GOT3 (cell line): ENCODE data around the gene LCN2.
"Not testable (repeated sequence)": the region's sequence is repeated elsewhere in the genome, so short reads cannot be mapped to it uniquely, and the experiment has no call there.

ENCODE experiments used
- DNase-seq: peaks from one replicate; lab custom pipeline; 2025; ENCODE audit warnings: mixed read lengths; lab: John Stamatoyannopoulos, UW

The LCN2 gene

DNA sequence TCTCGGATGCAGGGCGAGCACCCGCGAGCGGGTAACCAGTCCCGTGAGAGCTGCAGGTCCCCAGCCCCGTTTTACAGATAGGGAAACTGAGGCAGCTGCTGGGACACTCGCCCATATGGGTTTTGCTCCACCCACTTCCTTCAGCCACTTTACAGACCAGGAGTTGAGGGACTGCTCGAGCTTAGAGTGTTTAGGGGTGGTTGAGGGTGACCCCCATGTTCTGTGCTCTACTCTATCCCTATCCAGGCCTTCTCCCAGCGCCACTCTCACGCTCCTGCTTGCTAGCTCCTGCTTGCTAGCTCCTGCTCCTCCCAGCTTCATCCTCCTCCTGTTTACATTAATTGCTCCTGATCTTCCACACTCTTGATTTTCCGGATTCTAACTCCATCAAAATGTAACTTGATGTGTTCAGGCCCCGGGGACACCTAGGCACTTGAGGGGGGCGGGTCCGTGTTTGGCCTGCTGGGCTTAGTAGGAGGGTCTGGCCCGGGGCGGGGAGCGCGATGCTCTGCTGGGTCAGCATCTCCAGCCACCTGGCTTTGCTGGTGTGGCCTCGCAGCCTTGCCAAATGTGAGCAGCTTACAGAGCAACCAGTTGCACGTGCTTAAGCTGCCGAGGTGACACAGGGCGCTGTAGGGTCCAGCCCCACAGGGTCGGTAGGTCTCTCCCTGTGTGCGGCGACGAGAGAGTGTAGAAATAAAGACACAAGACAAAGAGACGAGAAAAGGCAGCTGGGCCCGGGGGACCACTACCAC is 20.2 kb upstream of the LCN2 start:
- no peak for DNase-seq

GRCh38 chr9:128129976-128130590 is 19.2 kb upstream of the LCN2 start:
- not testable (repeated sequence) for DNase-seq

GRCh38 chr9:128130651-128131050 is 18.6 kb upstream of the LCN2 start:
- DNase-seq: not testable (repeated sequence)

DNA sequence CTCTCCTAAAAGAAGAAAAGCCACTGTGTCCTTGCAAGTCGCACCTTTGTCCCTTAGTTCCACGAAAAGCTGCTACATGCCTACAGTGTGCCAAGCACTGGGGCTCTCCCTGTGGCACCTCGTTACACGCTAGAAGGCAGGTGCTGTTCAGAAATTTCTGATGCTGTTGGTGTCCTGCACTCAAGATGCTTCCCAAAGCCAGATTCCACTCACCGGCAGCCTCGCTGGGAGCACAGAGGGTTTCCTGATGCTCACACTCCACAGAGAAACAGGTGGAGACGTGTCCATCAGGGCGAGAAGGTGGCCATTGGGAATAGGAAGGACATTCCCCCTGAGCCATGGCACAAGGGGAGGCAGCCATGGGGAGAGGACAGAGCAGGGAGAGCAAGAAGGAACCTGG is 17.9 kb upstream of the LCN2 start:
- not testable (repeated sequence) for DNase-seq

DNA sequence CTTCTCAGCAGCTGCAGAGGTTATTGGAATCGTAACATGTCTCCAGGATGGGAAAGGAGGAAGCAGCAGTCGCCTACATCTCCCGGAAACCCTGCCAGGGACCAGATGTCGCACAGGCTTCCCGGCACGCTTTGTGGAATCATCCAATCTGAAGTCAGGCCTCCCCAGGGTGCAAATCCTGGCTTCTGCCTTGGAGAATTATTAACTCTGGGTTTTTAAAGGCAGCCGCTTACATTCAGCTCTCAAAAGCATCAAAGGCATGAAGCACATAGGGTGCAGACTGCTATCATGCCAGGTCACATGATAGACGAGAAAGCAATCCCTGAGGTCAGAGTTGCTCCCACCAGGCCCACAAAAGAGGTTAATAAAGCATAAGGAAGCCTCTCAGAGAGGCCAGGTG is 17.1 kb upstream of the LCN2 start:
- not testable (repeated sequence) for DNase-seq

DNA sequence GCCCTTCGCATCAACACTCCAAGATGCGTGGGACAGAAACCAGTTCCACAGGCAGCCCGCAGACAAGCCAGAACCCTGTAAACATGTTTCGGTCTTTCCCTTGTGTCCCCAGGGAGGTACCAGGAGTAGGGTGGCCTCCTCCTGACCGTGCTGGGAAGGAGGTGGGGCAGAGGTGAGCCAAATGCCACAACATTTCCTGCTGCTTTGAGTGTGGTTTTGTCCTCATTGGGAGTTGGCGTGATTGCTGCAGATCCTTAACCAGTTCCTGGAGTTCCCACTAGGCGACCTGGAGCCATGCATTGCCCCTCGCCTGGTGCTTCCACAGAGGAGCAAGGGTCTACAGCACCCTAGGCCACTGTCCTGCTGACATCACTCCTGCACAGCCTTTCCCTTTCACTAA is 13.7 kb upstream of the LCN2 start:
- DNase-seq: not testable (repeated sequence)

- DNase-seq: no peak
Measured at GRCh38 chr9:128136816-128137793, 12.1 kb upstream of the LCN2 start.

- DNase-seq: no peak
Measured at GRCh38 chr9:128138001-128138400, 11.3 kb upstream of the LCN2 start.

DNA sequence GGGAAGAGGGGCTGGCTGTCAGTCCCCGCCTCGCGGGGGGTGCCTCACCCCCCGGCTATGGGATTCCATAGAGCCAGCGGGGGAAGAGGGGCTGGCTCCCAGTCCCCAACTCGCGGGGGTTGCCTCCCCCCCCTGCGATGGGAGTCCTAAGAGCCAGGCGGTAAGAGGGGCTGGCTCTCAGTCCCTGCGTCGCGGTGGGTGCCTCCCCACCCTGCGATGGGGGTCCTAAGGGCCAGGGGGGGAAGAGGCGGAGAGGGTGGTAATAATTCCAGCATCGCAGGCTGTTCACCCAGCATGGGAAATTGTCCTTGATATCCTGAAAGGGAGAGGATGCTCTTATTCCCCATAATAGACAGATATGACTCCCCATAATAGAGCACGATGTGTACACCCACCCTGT is 9.6 kb upstream of the LCN2 start:
- no peak for DNase-seq

GRCh38 chr9:128141604-128142003 is 7.6 kb upstream of the LCN2 start:
- no peak for DNase-seq

DNA sequence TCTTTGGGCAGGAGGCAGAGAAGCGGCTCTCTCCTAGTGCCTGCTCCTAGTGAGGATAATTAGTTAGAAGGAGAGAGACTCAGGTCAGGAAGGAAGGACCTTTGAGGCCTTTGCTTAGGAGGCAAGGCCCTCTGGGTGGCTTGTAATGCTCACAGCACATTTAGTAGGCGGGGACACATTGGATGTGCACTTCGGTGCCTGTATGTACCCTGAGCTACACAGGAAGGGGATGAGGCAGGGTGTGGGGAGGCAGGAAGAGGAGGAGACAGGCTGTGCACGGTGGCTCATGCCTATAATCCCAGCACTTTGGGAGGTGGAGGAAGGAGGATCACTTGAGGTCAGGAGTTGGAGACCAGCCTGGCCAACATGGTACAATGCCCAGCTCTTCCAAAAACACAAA is 7.2 kb upstream of the LCN2 start:
- no peak for DNase-seq

DNA sequence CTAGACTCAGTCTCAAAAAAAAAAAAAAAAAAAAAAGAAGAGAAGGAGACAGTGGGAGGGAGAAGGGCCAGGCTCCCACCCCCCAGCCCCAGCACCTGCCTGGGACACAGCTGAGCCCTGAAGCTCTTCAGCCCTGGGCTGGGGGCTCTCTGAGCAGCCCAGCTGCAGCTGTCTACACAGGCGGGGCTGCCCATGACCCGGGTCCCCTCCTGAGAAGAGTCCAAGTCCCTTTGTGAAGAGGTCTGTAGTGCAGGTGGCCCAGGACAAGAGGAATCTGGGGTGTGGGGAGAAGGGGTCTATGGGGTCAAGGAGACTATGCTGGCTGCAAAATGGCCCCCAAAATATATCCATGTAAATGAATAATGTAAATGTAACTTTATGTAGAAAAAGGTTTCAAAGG is 6.7 kb upstream of the LCN2 start:
- DNase-seq: no peak

GRCh38 chr9:128143525-128144238 is 5.6 kb upstream of the LCN2 start:
- DNase-seq: no peak

DNA sequence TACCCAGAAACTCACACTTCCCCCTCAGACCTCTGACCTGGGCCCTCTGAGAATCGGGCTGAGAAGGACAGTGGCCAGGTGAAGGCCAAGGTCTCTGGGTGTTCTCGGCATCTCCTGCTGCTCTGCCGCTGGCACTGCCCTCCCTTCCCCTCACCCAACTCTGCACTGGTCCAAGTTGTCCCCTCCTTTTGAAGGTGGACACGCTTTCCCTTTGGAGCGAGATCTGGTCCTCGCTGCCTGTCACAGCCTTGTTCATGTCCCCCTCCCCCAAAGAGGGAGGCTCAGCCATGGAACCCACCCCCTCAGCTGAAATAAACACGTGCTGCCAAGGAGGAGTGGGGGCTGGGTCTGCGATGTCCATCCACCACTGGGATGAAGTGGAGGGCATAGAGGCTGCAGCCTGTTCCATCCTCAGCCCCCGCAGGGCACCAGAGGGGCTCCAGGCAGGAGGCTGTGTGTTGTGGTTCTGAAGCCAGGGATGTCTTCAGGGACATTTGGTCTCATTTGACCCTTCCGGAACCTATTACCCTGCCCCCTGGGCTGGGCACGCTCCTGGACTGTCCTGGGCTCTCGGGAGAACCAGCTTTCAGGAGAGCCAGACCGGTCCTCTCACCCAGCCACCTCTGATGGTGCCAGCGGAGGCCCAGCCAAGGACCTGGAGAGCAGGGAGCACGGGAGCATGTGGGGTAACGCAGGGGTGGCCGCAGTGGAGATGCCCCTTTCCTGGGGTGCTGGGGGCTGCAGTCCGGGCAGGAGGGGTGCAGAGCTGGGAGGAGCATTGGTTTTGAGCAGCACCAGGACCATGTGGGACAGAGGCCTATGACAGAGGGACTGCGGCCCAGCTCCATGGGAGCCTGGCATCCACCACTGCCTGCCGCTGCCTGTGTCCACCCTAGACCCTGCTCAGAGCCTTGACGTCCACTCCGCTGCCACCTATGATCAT is 4.7 kb upstream of the LCN2 start:
- DNase-seq: no peak

GRCh38 chr9:128145536-128145935 is 3.7 kb upstream of the LCN2 start:
- no peak for DNase-seq

DNA sequence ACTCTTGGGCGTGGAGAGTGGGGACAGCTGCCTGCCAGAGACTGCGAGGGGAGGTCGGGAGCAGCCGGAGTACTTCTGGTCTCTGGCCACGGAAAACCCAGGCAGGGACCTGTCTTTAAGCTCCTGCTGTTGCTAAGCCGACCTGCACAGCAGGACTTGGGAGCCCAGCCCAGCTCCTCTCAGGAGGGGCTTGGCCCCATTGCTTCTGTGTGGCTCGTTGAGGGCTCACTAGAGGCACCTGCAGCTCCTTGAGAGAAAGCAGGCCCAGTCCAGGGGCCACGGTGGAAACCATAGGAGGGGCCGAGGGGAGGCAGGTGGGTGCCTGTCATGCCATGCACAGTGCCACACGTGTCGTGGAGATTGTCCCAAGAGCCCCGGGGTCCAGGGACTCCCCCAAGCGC is 3.3 kb upstream of the LCN2 start:
- DNase-seq: no peak

- no peak for DNase-seq
Measured at GRCh38 chr9:128146591-128147120, 2.6 kb upstream of the LCN2 start.

GRCh38 chr9:128148509-128149000 is 698 bp upstream of the LCN2 start:
- DNase-seq: no peak

- no peak for DNase-seq
Measured at GRCh38 chr9:128149951-128150593, 819 bp downstream of the LCN2 start.
